ENCODE data around the gene NR0B2. TPM values are rescaled to one million over a fixed set of nuclear protein-coding genes. Genes with fewer than 3 reads are reported as not detected.
"Not testable (repeated sequence)": the region's sequence is repeated elsewhere in the genome, so short reads cannot be mapped to it uniquely, and the experiment has no call there.

NR0B2 gene
- total RNA-seq, 1 donor from 2014 or later, result not detected

- no peak for DNase-seq (ENCODE audit: extremely low spot score, unreplicated experiment)
- Mint-ChIP-seq H3K27me3 (ENCODE audit: unreplicated experiment) (no peaks in the 10 kb centered on the region), H3K9me3 (ENCODE audit: unreplicated experiment) (no peaks in the 10 kb centered on the region), H3K4me3 (ENCODE audit: unreplicated experiment) (no peak overlapping the region), H3K27ac (ENCODE audit: unreplicated experiment) (no peak overlapping the region), H3K4me1 (ENCODE audit: unreplicated experiment) (peaks cover 5% of the 10 kb centered on the region), H3K36me3 (ENCODE audit: unreplicated experiment) (peaks cover 40% of the 10 kb centered on the region)
- TF ChIP-seq, protein P1, sequence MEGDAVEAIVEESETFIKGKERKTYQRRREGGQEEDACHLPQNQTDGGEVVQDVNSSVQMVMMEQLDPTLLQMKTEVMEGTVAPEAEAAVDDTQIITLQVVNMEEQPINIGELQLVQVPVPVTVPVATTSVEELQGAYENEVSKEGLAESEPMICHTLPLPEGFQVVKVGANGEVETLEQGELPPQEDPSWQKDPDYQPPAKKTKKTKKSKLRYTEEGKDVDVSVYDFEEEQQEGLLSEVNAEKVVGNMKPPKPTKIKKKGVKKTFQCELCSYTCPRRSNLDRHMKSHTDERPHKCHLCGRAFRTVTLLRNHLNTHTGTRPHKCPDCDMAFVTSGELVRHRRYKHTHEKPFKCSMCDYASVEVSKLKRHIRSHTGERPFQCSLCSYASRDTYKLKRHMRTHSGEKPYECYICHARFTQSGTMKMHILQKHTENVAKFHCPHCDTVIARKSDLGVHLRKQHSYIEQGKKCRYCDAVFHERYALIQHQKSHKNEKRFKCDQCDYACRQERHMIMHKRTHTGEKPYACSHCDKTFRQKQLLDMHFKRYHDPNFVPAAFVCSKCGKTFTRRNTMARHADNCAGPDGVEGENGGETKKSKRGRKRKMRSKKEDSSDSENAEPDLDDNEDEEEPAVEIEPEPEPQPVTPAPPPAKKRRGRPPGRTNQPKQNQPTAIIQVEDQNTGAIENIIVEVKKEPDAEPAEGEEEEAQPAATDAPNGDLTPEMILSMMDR (IDR thresholded peaks at IDR 0.05), result no peak
Measured at GRCh38 chr1:26882696-26883463, 30.9 kb downstream of the NR0B2 start.

DNA sequence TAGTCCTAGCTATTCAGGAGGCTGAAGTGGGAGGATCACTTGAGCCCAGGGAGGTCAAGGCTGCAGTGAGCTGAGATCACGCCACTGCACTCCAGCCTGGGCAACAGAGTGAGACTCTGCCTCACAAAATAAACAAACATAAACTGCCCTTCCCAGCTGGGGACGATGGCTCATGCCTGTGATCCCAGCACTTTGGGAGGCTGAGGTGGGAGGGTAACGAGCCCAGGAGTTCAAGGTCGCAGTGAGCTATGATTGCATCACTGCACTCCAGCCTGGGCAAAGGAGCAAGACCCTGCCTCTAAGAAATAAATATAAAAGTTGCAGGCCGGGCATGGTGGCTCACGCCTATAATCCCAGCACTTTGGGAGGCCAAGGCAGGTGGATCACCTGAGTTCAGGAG, 32.2 kb downstream of the NR0B2 start:
- not testable (repeated sequence) for H3K4me3 Mint-ChIP-seq (ENCODE audit: unreplicated experiment); DNase-seq (ENCODE audit: extremely low spot score, unreplicated experiment); H3K4me1 Mint-ChIP-seq (ENCODE audit: unreplicated experiment); H3K27ac Mint-ChIP-seq (ENCODE audit: unreplicated experiment); H3K9me3 Mint-ChIP-seq (ENCODE audit: unreplicated experiment); H3K27me3 Mint-ChIP-seq (ENCODE audit: unreplicated experiment)
- peaks cover 37% of the 10 kb centered on the region for H3K36me3 Mint-ChIP-seq (ENCODE audit: unreplicated experiment)

DNA sequence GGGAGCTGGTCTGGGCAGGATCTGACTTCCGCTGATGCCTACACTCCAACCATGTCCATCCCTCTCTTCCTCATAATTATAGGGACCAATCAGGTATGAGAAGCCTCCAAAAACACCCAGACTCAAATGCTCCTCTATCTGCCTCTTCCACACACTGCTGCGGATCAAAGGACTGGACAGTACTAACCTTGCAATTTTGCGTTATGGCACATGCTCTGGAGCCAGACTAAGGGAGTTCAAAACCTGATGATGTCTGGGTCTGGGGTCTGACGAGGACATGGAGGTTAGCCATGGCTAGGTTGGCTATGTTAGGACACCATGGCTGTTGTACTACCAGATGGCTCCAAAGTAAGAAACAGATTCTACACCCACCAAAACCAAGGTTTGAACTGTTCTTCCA, 34.0 kb downstream of the NR0B2 start:
- TF ChIP-seq, protein P1 (IDR thresholded peaks at IDR 0.05), result no peak
- no peaks in the 10 kb centered on the region for H3K4me1 Mint-ChIP-seq (ENCODE audit: unreplicated experiment)
- DNase-seq (ENCODE audit: extremely low spot score, unreplicated experiment), result no peak
- no peaks in the 10 kb centered on the region for H3K27me3 Mint-ChIP-seq (ENCODE audit: unreplicated experiment)
- no peak overlapping the region for H3K4me3 Mint-ChIP-seq (ENCODE audit: unreplicated experiment)
- peaks cover 30% of the 10 kb centered on the region for H3K36me3 Mint-ChIP-seq (ENCODE audit: unreplicated experiment)
- H3K27ac Mint-ChIP-seq (ENCODE audit: unreplicated experiment), result no peak overlapping the region
- no peaks in the 10 kb centered on the region for H3K9me3 Mint-ChIP-seq (ENCODE audit: unreplicated experiment)

DNA sequence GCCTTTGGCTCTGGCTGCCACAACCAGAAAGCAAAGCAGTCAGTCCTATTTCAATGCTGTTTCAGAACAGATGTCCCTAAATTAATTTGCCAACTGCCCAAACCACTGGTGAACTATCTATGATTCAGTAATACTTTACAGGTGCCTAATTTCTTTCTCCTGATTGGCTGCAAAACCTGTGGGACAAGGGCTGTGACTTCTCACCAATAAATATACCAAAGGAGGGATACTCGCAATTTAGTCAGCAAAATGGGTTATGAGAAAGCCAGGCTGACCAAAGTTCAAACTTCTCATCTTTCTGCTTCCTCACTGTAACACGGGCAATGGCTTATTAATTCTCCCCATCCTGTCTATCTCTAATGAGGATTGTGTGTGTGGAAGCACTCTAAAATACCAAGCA, 36.4 kb downstream of the NR0B2 start:
- Mint-ChIP-seq H3K27ac (ENCODE audit: unreplicated experiment) (no peak overlapping the region), H3K4me3 (ENCODE audit: unreplicated experiment) (no peak overlapping the region)

DNA sequence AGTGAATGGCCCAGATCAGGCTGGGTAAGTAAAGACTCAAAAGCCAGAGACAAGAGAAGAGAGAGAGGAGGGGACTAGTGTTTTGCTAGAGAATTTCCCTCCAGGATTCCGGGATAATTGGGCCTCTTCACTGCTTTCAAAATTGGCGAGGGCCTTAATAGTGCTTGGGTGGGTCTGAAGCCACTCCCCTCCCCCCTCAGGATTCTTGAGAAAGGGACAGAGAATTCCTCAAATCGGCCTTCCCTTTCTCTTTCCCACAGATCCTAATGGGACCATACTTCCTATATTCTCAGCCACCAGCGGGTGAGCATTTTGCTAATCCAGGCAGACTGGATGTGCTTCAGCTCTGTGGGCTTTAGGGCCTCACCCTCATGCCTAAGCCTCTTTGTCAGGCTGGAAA, 38.9 kb downstream of the NR0B2 start:
- Mint-ChIP-seq H3K27me3 (ENCODE audit: unreplicated experiment) (no peaks in the 10 kb centered on the region), H3K36me3 (ENCODE audit: unreplicated experiment) (peaks cover 3% of the 10 kb centered on the region), H3K4me1 (ENCODE audit: unreplicated experiment) (no peaks in the 10 kb centered on the region), H3K4me3 (ENCODE audit: unreplicated experiment) (no peak overlapping the region), H3K9me3 (ENCODE audit: unreplicated experiment) (no peaks in the 10 kb centered on the region), H3K27ac (ENCODE audit: unreplicated experiment) (no peak overlapping the region)
- TF ChIP-seq, protein P1 (IDR thresholded peaks at IDR 0.05), result no peak
- no peak for DNase-seq (ENCODE audit: extremely low spot score, unreplicated experiment)

More for the DNA sequence above, 36.4 kb downstream of the NR0B2 start:
- DNase-seq (ENCODE audit: extremely low spot score, unreplicated experiment), result no peak
- H3K4me1 Mint-ChIP-seq (ENCODE audit: unreplicated experiment), result no peaks in the 10 kb centered on the region
- H3K27me3 Mint-ChIP-seq (ENCODE audit: unreplicated experiment), result no peaks in the 10 kb centered on the region
- TF ChIP-seq, protein P1 (IDR thresholded peaks at IDR 0.05), result no peak
- H3K36me3 Mint-ChIP-seq (ENCODE audit: unreplicated experiment), result peaks cover 9% of the 10 kb centered on the region
- no peaks in the 10 kb centered on the region for H3K9me3 Mint-ChIP-seq (ENCODE audit: unreplicated experiment)

DNA sequence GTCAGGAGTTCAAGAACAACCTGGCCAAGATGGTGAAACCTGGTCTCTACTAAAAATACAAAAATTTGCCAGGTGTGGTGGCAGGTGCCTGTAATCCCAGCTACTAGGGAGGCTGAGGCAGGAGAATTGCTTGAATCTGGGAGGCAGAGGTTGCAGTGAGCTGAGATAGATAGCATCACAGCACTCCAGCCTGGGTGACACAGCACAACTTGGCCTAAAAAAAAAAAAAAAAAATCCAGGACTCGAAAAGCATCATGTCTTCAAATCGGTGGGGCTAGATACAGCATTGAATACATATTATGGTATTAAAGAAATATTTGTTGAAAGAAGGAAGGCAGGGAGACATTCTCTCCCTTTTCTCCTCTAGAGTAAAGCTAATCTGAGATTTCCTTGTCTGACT, 40.7 kb downstream of the NR0B2 start:
- DNase-seq (ENCODE audit: extremely low spot score, unreplicated experiment); H3K4me3 Mint-ChIP-seq (ENCODE audit: unreplicated experiment); H3K9me3 Mint-ChIP-seq (ENCODE audit: unreplicated experiment); H3K4me1 Mint-ChIP-seq (ENCODE audit: unreplicated experiment); H3K36me3 Mint-ChIP-seq (ENCODE audit: unreplicated experiment); H3K27me3 Mint-ChIP-seq (ENCODE audit: unreplicated experiment); H3K27ac Mint-ChIP-seq (ENCODE audit: unreplicated experiment): not testable (repeated sequence)
